HG03064 (cell line): ENCODE data around the gene FIBP.

ENCODE experiments used
- ATAC-seq: cut with Tn5 transposase; IDR thresholded peaks from one replicate; pipeline ENCODE4 v1.9.1; 2021; ENCODE audit warnings: low read depth; ENCODE audit not compliant: unreplicated experiment

Gene FIBP

GRCh38 chr11:65860278-65861164 is 27.8 kb downstream of the FIBP start, which contains the start of gene MUS81:
TSS of gene MUS81 (plus strand) at chr11:65860433. CDS start at chr11:65860754, 321 bp downstream.
- no peak for ATAC-seq

- ATAC-seq: no peak
These were observed 28.4 kb downstream of the FIBP start for GRCh38 chr11:65859812-65860277.

GRCh38 chr11:65859095-65859811 is 29.0 kb downstream of the FIBP start:
- ATAC-seq: peak; percentile 43

GRCh38 chr11:65858681-65859087 is 29.6 kb downstream of the FIBP start:
- no peak for ATAC-seq

GRCh38 chr11:65857853-65858680 is 30.2 kb downstream of the FIBP start, which contains the start of gene CFL1:
TSS of gene CFL1 (minus strand) at chr11:65858180. CDS start at chr11:65858099, 81 bp downstream.
- peak; percentile 34 for ATAC-seq

- ATAC-seq: no peak
These were observed 30.8 kb downstream of the FIBP start for GRCh38 chr11:65857500-65857852.

GRCh38 chr11:65856689-65857499 is 31.4 kb downstream of the FIBP start:
- ATAC-seq: no peak

- no peak for ATAC-seq
These were observed 32.3 kb downstream of the FIBP start for GRCh38 chr11:65855927-65856363.

- no peak for ATAC-seq
These were observed 33.1 kb downstream of the FIBP start for GRCh38 chr11:65854852-65855837.

- no peak for ATAC-seq
These were observed 34.1 kb downstream of the FIBP start for GRCh38 chr11:65854161-65854592.

GRCh38 chr11:65853246-65853979 is 34.9 kb downstream of the FIBP start:
- ATAC-seq: no peak

GRCh38 chr11:65852508-65853245 is 35.6 kb downstream of the FIBP start:
- ATAC-seq: no peak

GRCh38 chr11:65851811-65852507 is 36.3 kb downstream of the FIBP start:
- no peak for ATAC-seq

GRCh38 chr11:65851083-65851579 is 37.1 kb downstream of the FIBP start:
- ATAC-seq: no peak

GRCh38 chr11:65850217-65851082 is 37.8 kb downstream of the FIBP start:
- no peak for ATAC-seq
